GM19372 (cell line): ENCODE measurements around the gene RGS12.

Experiments
- ATAC-seq: cut with Tn5 transposase; IDR thresholded peaks from one replicate; pipeline ENCODE4 v1.9.1; 2021; ENCODE audit warnings: mild to moderate bottlenecking, low read depth, moderate library complexity; ENCODE audit not compliant: unreplicated experiment

RGS12 gene

DNA sequence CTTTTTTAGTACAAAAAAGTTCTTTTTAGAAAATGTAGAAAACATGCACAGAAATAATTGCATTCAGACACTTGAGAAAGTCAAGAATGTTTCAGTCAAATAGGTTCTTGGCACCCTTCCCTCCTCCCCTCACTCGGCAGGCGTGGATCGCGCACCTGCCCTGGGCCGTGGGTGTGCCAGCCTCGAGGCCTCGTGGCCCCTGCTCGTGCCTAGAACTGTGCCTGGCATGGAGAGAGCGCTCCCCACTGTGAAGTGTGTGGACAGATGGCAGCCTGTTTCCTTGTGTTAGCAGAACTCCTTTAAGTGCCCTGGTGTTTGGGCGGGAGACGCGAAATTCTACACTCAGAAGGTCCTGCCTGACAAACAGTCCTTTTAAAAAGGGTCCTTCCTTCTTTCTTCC is 14.7 kb downstream of the RGS12 start:
- ATAC-seq, result no peak

DNA sequence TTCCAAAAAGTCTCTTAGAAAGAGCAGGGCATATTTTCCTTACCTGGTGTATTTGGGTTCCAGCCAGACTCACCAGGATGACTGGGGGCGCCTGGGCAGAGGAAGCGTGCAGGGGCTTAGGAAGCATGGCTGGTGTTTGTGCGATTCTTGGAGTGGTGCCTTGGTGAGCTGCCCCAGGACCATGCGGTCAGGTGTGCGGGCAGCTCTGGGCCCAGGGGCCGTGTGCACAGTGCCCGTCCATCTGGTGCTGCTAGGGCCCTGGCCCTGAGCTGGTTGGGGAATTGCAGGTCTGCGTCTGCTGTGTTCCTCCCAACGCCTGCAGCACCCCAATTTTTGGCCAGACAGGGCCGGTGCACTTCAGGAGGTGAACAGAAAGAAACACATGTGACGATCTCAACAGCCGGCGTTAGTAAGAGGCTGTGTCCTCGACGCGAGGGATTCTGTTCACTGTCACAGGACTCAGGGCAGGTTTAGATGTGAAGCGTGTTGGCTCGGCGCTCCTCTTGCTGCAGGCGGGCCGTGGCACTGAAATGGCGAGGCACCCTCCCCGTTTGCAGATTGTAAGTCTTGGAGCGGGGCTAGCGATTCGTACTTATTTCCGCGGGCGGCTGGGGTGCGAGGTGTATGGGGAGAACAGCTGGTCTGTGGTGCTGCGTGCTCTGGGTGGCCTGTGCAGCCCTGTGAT is 15.2 kb downstream of the RGS12 start:
- no peak for ATAC-seq

DNA sequence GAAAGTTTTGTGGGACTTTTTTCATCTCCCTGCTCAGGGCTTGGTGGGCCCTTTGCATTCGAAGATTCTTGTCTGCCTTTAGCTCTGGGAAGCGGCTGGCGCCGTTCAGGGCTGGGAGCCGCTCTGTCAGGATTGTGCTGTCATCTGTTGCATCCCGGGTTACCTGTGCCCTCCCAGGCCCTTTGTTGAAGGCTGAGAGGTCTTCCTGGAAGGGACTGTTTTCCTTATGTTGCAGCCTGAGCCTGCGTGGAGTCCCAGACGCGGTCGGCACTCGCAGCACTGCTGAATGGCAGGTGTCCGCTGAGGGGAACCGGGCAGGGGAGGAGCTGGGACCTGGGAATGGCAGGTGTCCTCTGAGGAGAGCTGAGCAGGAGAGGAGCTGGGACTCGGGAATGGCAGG is 15.9 kb downstream of the RGS12 start:
- ATAC-seq, result no peak

DNA sequence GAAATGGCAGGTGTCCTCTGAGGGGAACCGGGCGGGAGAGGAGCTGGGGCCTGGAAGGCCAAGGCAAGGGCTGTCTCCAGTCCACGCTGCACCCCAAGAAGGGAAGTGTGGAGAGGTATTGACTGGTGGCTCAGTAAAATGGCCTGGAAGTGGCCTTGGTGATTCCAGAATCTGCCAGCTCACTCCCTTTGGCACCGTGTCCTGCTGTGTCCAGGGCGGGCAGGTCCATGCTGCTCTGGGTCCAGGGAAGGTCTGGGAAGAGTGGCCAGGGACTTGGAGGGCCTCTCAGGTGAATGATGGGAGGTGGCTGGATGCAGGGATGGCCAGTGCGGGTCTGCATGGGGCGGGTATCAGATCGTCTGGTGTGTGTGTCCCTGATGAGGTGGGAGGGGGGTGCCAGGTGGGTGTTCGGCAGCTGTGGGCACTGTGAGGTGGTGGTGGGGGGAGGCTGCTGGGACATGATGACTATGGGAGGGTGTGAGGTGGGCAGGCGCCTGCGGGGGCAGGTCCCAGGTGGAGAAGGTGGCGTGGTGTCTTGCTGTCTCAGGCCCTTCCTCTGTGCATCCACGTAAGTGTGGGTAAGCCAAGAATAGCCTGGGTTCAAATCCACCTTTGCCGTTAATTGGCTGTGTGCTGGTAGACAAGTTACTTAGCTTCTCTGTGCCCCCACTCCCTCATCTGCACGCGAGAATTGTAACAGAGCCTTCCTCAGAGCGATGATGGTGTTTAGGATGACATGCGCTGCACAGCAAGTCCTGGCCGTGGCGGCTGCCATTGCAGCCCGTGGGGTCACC is 17.7 kb downstream of the RGS12 start:
- ATAC-seq, result no peak

DNA sequence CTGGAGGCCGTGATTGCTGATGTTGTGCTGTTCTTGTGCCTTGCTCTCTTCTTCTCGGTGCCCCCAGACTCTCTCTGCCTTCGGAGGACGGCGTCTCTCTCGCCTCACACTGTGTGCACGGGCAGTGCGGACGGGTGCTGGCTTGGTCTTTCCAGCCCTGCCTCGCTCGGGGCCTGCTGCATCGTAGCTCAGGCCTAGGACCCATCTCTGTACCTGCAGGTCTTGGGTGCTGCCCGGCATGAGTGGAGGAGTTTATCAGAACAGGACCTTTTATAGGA is 18.2 kb downstream of the RGS12 start:
- ATAC-seq, result no peak

DNA sequence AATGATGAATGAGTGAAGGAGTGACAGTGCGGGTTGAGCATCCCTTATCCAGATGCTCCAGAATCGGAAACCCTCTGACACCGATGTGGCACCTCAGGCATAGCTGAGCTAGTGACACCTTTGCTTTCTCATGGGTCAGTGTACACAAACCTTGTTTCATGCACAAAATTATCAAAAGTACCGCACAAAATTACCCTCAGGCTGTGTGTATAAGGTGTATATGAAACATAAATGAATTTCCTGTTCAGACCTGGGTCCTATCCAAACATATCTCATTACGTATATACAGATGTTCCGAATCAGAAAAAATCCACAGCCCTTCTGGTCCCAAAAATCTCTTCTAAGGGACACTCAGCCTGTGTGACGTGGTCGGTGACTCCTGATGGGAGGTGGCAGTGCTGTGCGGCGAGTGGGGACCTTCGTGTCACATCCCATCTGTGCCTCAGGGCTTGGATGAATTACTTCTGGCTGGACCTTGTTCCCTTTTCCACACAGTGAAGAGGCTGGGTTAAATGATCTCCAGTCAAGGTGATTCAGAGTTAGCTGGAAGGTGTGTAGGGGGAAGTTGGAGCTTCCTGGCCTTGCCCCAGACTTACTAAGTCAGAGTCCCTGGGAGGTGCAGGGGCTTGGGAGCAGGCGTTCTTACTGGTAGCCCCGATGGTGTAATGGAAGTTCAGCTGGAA is 18.8 kb downstream of the RGS12 start:
- no peak for ATAC-seq

DNA sequence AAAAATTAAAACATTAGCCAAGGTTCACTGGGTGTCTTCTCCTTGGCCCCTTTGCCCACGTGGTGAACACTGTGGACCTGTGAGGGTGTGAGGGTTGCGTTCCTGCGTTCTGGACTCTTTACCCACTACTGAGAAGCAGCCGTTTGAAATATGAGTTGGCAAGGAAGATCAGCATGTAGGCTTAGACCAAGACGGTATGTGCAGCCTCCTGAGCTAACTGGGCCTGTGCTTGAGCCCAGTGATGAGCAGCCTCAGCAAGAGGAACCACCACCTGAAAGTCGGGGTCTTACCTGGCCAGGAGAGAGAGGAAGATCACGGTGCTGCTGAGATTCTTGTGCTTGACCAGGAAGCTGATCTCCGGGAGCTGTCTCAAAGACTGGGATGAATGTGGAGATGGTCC is 19.5 kb downstream of the RGS12 start:
- ATAC-seq, result no peak

DNA sequence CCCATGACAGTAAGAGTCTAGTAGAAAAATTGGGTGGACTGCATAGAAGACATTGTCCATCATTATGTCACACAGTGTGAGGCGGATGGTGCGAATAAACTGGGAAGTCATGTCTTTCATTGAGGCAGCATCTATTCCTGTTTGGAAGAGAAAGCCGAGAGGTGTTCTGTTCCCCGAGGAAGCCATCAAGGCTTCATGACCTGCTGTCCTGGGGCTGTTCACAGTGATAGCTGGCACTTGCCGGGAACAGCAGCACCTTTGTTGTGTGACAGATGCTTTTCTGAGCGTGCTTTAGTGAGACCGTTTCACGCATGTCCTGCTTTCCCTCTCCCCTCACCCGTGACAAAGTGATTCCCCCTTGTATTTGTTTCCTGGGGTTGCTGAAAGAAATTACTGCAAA is 20.3 kb downstream of the RGS12 start:
- ATAC-seq, result no peak

DNA sequence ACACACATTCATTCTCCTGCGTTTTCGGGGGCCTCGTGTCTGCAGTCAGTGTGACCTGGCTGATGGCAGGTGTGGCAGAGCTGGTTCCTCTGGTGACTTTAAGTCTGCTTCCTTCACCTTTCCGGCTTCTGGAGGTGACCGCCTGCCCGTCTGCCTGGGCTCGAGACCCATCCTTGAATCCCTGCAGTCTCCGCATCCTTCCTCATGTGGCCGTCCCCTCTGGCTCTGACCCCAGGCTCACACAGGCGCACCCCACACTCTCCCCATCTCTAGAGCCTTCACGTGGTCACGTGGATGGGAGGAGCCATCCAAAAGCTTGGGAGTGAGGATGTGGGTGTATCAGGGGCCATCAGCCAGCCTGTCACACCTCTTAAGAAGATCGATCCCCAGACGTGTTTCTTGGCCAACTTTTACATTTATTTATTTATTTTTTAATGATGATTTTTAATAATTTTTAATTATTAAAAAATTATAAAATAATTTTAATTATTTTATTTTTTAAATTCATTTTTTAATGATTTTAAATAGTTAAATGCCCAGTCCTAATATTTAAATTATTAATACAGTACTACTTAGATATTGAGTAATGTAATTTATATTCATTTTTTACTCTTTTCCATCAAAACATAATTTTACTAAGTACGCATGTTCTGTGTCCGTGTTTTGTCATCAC is 20.9 kb downstream of the RGS12 start:
- ATAC-seq, result no peak

DNA sequence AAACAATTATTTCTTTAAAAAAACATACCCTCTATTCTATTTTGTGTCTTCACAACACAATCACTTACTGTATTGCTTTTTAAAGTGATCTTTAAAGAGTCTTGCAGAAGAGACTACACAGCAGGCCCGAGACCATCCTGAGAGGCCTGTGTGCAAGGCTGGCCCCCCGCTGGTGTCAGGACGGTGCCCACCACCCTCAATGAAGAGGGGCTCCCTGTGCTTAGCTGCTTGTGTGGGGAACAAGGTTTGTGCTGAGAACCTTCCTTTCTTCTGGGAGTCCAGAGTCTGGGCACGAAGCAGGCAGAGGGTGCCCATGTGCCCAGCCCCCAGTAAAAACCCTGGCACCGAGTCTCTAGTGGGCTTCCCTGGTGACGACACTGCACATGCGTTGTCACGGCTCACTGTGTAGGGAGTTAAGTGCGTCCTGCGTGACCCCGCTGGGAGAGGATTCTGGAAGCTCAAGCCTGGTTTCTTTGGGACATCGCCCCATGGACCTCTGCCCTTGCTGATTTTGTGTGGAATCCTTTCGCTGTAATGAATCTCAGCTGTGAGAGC is 22.0 kb downstream of the RGS12 start:
- ATAC-seq, result no peak

DNA sequence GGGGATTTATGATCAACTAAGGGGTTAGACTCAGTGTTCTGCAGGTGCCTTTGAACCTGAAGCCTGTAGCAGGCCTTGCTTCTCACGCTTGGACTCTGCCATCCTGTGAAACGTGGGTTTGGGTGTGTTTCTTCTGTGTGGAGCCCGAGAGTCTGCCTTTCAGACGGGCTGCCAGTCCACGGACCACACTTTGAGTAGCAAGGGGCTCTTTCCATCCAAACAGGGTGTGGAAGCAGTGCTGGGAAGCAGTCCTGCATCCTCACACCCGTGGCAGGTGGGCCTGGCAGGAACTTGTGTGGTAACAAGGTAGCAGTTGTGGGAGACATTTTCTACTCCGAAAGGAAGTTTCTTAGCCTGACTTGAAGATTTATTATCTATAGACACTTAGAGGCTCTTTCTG is 22.7 kb downstream of the RGS12 start:
- ATAC-seq, result no peak

DNA sequence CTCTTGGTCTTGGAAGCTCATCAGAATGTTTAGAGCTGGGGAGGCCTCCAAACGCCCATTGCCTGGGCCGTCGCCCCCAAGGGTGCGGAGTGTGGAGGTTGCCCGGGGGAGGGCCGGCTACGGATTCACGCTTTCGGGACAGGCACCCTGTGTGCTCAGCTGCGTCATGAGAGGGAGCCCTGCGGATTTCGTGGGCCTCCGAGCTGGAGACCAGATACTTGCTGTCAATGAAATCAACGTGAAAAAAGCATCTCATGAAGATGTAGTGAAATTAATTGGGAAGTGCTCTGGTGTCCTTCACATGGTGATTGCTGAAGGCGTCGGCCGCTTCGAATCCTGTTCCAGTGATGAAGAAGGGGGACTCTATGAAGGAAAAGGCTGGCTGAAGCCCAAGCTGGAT is 23.3 kb downstream of the RGS12 start:
- no peak for ATAC-seq

DNA sequence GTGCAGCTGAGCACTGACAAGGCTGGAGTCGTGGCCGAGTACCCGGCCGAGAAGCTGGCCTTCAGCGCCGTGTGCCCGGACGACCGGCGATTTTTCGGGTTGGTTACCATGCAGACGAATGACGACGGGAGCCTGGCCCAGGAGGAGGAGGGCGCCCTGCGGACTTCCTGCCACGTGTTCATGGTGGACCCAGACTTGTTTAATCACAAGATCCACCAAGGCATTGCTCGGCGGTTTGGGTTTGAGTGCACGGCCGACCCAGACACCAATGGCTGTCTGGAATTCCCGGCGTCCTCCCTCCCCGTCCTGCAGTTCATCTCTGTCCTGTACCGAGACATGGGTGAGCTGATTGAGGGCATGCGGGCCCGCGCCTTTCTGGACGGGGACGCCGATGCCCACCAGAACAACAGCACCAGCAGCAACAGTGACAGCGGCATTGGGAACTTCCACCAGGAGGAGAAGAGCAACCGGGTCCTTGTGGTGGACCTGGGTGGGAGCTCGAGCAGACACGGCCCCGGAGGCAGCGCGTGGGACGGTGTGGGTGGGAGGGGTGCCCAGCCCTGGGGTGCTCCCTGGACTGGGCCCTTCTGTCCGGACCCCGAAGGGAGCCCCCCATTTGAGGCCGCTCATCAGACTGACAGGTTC is 24.3 kb downstream of the RGS12 start:
- ATAC-seq, result no peak

DNA sequence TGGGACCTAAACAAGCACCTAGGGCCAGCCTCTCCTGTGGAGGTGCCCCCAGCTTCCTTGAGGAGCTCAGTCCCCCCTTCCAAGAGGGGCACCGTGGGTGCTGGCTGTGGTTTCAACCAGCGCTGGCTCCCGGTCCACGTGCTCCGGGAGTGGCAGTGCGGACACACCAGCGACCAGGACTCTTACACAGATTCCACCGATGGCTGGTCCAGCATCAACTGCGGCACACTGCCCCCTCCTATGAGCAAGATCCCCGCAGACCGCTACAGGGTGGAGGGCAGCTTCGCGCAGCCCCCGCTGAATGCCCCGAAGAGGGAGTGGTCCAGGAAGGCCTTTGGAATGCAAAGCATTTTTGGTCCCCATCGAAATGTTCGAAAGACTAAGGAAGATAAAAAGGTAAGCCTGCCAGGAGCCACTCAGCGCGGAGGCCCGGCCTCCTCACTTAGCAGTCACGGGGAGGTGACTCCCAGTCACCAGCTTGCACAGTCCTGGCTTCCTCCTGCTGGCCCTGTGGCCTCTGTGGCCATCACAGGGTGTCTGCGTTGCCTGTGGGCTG is 24.9 kb downstream of the RGS12 start:
- ATAC-seq, result no peak

DNA sequence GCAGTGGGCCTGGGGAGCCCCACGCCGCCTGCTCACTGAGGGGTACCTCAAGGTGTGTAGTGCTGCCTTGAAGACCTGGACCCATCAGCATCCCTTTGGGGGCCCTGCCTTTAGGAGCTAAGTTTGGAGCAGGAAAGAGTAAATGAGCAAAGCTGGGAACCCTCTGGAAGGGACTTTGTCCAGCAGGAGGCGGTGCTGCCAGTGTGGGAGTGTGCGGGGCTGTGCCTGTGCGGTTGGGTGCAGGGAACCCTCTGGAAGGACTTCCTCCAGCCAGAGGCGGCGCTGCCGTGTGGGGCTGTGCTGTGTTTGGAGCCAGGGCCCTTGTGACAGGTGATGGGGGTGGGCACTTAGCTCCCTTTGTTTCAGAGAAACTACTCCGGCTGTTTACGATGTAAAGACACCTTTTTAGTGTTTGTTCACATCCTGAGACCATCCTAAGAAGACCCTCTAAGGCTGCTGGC is 25.8 kb downstream of the RGS12 start:
- no peak for ATAC-seq

DNA sequence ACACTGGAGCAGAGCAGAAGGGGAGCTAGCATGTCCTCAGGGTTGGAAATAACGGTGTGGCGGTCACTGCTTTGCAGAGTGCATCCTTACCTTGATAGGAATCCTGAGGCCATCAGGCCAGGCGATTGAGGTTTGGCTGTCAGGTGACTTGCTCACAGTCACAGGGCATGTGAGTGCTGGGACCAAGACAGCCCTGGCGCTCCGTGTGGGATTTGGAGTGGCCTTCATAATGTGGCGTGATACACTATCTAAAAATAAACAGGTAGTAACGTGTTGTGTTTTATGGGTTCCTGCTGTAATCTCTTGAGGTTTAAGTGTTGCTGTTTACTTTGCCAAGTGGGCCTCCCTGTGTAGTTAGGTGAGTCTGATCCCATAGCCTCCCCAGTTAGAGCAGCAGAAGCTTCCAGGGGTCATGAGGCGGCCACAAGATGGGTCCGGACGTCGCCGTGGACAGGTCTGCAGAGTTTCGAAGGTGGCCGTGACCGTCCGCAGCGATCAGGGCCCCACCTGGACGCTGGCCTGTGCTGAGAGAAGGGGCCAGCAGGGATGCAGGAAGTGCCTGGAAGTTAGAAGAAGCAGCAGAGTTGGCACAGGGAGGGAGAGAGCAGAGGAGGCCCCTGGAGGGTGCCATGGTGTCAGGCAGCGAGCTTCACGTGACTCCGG is 27.7 kb downstream of the RGS12 start:
- ATAC-seq, result no peak

DNA sequence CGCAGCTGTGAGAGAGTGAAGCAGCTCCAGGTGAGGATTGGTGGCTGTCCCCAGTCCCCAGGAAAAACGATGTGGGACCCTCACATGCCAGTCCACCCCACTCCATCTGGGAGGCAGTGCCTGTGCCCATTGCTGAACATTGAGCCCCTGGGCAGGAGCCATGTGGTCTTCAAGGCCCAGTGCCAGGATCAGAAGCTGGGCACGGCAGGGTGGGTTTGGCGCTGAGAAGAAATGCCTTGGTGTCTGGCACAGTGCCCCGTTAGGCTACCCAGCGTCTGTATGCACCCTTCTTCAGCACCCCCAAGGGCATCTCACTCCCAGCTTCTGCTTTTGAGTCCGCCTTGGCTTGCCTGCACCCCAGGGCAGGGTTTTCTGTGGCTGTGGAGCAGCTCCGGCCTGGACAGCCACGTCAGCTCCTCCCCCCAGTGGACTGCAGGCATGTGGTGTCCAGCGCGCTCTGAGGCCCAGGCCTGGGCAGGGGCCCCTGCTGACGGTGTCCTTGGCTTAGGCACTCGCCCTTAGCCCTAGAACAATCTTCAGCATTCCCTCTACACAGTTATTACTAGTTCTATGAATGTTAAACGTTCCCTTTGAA is 28.6 kb downstream of the RGS12 start:
- no peak for ATAC-seq

DNA sequence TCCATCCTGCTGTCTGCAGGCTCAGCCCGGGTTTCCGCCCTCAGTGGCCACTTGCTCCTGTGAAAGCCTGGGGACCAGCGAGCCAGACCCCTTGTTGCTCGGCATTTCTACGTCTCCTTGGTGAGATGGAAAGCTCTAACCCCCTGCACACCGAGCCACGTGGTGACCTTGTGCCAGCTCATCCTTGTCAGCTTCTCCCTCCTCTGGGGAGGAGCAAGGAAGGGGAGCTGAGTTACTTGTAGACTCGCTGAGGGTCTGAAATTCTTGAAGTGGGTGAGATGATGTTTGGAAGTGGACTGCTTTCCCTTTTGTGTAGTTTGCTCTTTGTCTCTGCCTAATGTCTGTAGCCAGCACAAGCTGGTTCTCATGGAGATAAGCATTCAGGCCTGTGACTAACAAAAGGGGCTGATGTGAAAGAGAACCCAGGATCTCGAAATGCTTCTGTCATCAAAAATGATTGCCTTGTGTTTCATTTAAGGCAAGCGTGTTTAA is 29.3 kb downstream of the RGS12 start:
- no peak for ATAC-seq

DNA sequence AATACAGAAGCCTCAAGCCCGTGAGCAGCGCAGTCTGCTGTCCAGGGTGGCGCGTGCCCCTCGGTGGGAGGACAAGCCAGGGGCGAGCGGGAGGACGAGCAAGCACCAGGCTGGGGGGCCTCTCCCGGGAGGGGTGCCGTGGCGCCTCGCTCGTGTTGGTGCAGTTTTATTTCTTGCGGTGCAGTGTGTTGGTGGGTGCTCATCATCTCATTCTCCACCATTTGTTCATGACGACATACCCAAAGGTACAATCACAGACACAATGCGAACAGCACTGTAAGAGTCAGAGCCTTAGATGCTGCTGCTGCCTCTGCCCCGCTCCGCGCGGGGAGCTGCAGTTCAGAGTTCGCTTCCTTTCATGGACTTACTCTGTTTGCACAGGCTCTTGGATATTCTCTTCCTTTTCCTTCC is 30.3 kb downstream of the RGS12 start:
- ATAC-seq, result no peak
